Measurements from ENCODE around the gene RNASE1. TPM values are rescaled to one million over a fixed set of nuclear protein-coding genes. Genes with fewer than 3 reads are reported as not detected.

Gene RNASE1
- total RNA-seq, 1 experiment from 2014 or later, result 0.51 TPM

GRCh38 chr14:20755037-20755436, 47.6 kb downstream of the RNASE1 start:
- Histone ChIP-seq H3K9ac (ENCODE audit: low read length) (no peak overlapping the region), H4K20me1 (ENCODE audit: low read length) (no peaks in the 10 kb centered on the region), H3K4me1 (ENCODE audit: insufficient read depth, low read length) (no peaks in the 10 kb centered on the region), H3K4me3 (ENCODE audit: low read length) (no peak overlapping the region), H3K27me3 (ENCODE audit: low read length) (0 out of 2 replicates have a peak, but pooled peaks cover 6% of the 10 kb centered on the region), H3K36me3 (ENCODE audit: low read depth, low read length) (no peaks in the 10 kb centered on the region), H2AFZ (ENCODE audit: low read length) (no peak overlapping the region), H3K4me2 (ENCODE audit: low read length) (no peak overlapping the region), H3K27ac (ENCODE audit: low read length) (no peak overlapping the region), H3F3A (ENCODE audit: low read length, unreplicated experiment) (no peaks in the 10 kb centered on the region), H3K79me2 (ENCODE audit: low read length) (no peaks in the 10 kb centered on the region), H3K9me2 (replicated peaks; ENCODE audit: low read length) (no peaks in the 10 kb centered on the region), H3K9me3 (ENCODE audit: low read length) (peaks cover 9% of the 10 kb centered on the region; the same call in 1 of the 2 replicates)
- ATAC-seq (no peak), DNase-seq (no peak)
- POLR2A ChIA-PET (ENCODE audit: unreplicated experiment), result no interaction called here
- intact Hi-C loops (cut with micrococcal nuclease), result no loop called here
- BruUV-seq (replicated peaks), result no TSS peak
- TF ChIP-seq EZH2 (IDR thresholded peaks at IDR 0.05; ENCODE audit: low read length, unreplicated experiment), result no peak
- TF ChIP-seq EZH2phosphoT487 (IDR thresholded peaks at IDR 0.05; ENCODE audit: borderline replicate concordance, low read length), result no peak
- no peak for TF ChIP-seq CTCF (conservative IDR thresholded peaks at IDR 0.05; ENCODE audit: low read depth, low read length)
- CTCF ChIA-PET, result no interaction called here

- DNase-seq, result no peak
- ChIA-PET CTCF (no interaction called here), POLR2A (ENCODE audit: unreplicated experiment) (no interaction called here)
Observed at GRCh38 chr14:20754308-20754707, 48.3 kb downstream of the RNASE1 start.

More at GRCh38 chr14:20754308-20754707, 48.3 kb downstream of the RNASE1 start:
- no peak overlapping the region for H3K4me2 ChIP-seq (ENCODE audit: low read length)
- no peaks in the 10 kb centered on the region for H3K9me2 ChIP-seq (replicated peaks; ENCODE audit: low read length)
- H3K27ac ChIP-seq (ENCODE audit: low read length), result no peak overlapping the region
- no peak overlapping the region for H2AFZ ChIP-seq (ENCODE audit: low read length)
- ATAC-seq, result no peak
- intact Hi-C loops (cut with micrococcal nuclease), result no loop called here
- H3K4me1 ChIP-seq (ENCODE audit: insufficient read depth, low read length), result no peaks in the 10 kb centered on the region
- H3K9ac ChIP-seq (ENCODE audit: low read length), result no peak overlapping the region
- no peaks in the 10 kb centered on the region for H4K20me1 ChIP-seq (ENCODE audit: low read length)
- peaks cover 9% of the 10 kb centered on the region; the same call in 1 of the 2 replicates for H3K9me3 ChIP-seq (ENCODE audit: low read length)
- TF ChIP-seq EZH2phosphoT487 (IDR thresholded peaks at IDR 0.05; ENCODE audit: borderline replicate concordance, low read length) (no peak), EZH2 (IDR thresholded peaks at IDR 0.05; ENCODE audit: low read length, unreplicated experiment) (no peak), CTCF (conservative IDR thresholded peaks at IDR 0.05; ENCODE audit: low read depth, low read length) (no peak)
- no peaks in the 10 kb centered on the region for H3K79me2 ChIP-seq (ENCODE audit: low read length)
- no peaks in the 10 kb centered on the region for H3K36me3 ChIP-seq (ENCODE audit: low read depth, low read length)
- H3F3A ChIP-seq (ENCODE audit: low read length, unreplicated experiment), result no peaks in the 10 kb centered on the region
- H3K4me3 ChIP-seq (ENCODE audit: low read length), result no peak overlapping the region
- H3K27me3 ChIP-seq (ENCODE audit: low read length), result 0 out of 2 replicates have a peak, but pooled peaks cover 13% of the 10 kb centered on the region
- BruUV-seq (replicated peaks), result no TSS peak
